ENCODE results near the gene NFIB. TPM values are rescaled to one million over a fixed set of nuclear protein-coding genes. Genes with fewer than 3 reads are reported as not detected.

NFIB gene
- total and polyA plus RNA-seq, 10 of the 15 experiments (the other 5 are each of a cell fraction or from before 2014, with no cell fraction given), result under 0.01 to 0.19 (median 0.05) TPM; not detected in 3

DNA sequence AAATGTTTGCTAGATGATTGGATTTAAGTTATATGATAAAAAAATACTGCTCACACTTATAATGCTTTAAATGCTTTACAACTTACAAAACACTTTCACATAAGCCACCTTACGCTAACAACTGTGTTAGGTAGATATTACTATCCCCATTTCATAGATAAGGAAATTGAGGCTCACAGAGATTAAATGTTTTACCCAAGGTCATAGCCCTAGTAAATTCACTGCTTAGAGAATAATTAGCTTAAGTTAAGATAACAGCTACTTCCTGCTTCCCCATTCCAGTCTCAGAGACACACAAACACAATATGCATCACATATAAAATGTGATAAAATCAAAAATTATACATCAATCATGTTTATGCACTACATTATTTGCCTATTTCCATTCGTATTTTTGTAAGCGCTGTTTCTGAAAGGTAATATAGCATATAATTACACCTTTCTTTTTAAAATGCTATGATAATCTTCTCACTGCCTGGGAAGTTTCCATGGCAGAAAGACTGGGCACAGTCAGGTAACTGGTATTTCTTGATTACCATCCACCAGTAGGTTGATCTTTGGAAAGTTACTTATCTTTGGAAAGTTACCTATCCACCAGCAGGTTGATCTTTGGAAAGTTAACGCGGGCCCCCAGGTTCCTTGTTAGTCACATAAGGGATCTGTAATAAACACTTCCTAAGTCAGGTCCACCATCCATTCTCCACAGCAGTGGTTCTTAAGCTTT is 101.1 kb downstream of the NFIB start (continued):
- no peak for TF ChIP-seq TBL1XR1 (IDR thresholded peaks at IDR 0.05; ENCODE audit: low read depth, low read length)
- no peak for TF ChIP-seq IRF4 (IDR thresholded peaks at IDR 0.05; ENCODE audit: low read depth, low read length)
- TF ChIP-seq JUNB (IDR thresholded peaks at IDR 0.05), result no peak
- TF ChIP-seq DPF2 (IDR thresholded peaks at IDR 0.05), result no peak
- TF ChIP-seq, protein P1, sequence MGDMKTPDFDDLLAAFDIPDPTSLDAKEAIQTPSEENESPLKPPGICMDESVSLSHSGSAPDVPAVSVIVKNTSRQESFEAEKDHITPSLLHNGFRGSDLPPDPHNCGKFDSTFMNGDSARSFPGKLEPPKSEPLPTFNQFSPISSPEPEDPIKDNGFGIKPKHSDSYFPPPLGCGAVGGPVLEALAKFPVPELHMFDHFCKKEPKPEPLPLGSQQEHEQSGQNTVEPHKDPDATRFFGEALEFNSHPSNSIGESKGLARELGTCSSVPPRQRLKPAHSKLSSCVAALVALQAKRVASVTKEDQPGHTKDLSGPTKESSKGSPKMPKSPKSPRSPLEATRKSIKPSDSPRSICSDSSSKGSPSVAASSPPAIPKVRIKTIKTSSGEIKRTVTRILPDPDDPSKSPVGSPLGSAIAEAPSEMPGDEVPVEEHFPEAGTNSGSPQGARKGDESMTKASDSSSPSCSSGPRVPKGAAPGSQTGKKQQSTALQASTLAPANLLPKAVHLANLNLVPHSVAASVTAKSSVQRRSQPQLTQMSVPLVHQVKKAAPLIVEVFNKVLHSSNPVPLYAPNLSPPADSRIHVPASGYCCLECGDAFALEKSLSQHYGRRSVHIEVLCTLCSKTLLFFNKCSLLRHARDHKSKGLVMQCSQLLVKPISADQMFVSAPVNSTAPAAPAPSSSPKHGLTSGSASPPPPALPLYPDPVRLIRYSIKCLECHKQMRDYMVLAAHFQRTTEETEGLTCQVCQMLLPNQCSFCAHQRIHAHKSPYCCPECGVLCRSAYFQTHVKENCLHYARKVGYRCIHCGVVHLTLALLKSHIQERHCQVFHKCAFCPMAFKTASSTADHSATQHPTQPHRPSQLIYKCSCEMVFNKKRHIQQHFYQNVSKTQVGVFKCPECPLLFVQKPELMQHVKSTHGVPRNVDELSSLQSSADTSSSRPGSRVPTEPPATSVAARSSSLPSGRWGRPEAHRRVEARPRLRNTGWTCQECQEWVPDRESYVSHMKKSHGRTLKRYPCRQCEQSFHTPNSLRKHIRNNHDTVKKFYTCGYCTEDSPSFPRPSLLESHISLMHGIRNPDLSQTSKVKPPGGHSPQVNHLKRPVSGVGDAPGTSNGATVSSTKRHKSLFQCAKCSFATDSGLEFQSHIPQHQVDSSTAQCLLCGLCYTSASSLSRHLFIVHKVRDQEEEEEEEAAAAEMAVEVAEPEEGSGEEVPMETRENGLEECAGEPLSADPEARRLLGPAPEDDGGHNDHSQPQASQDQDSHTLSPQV (IDR thresholded peaks at IDR 0.05), result no peak
- no peak for TF ChIP-seq KLF5 (IDR thresholded peaks at IDR 0.05; ENCODE audit: partially characterized antibody)
- no peak for TF ChIP-seq NFYA (IDR thresholded peaks at IDR 0.05; ENCODE audit: borderline replicate concordance, low read depth, low read length)
- TF ChIP-seq, protein P2, sequence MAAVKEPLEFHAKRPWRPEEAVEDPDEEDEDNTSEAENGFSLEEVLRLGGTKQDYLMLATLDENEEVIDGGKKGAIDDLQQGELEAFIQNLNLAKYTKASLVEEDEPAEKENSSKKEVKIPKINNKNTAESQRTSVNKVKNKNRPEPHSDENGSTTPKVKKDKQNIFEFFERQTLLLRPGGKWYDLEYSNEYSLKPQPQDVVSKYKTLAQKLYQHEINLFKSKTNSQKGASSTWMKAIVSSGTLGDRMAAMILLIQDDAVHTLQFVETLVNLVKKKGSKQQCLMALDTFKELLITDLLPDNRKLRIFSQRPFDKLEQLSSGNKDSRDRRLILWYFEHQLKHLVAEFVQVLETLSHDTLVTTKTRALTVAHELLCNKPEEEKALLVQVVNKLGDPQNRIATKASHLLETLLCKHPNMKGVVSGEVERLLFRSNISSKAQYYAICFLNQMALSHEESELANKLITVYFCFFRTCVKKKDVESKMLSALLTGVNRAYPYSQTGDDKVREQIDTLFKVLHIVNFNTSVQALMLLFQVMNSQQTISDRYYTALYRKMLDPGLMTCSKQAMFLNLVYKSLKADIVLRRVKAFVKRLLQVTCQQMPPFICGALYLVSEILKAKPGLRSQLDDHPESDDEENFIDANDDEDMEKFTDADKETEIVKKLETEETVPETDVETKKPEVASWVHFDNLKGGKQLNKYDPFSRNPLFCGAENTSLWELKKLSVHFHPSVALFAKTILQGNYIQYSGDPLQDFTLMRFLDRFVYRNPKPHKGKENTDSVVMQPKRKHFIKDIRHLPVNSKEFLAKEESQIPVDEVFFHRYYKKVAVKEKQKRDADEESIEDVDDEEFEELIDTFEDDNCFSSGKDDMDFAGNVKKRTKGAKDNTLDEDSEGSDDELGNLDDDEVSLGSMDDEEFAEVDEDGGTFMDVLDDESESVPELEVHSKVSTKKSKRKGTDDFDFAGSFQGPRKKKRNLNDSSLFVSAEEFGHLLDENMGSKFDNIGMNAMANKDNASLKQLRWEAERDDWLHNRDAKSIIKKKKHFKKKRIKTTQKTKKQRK (IDR thresholded peaks at IDR 0.05; ENCODE audit: low read depth, low read length), result no peak

All from GM12878 (cell line).